CD4-positive, alpha-beta memory T cell (primary cell): ENCODE results near the gene NUCKS1. TPM values are rescaled to one million over a fixed set of nuclear protein-coding genes. Genes with fewer than 3 reads are reported as not detected.

Source experiments
- CTCF ChIA-PET: fragments of 350-600 bp; sonication (Branson Sonifier 250); formaldehyde crosslinking; loops from one replicate; lab custom pipeline; 2021; ENCODE audit warnings: inconsistent platforms; ENCODE audit not compliant: partially characterized antibody; lab: Charles Lee
- POLR2A ChIA-PET: fragments of 350-600 bp; sonication (Branson Sonifier 250); formaldehyde crosslinking; loops from one replicate; lab custom pipeline; 2021; ENCODE audit not compliant: partially characterized antibody; lab: Charles Lee
- DNase-seq, 5 donors: peaks; one replicate each; pipeline versions ENCODE4 v3.0.0 to v3.0.0-alpha.2; 2020 to 2022; ENCODE audit warnings: mixed read lengths in 1 of 5
- H3K27ac ChIP-seq: one replicate; pipeline ENCODE4 v1.7.0; 2013; ENCODE audit warnings: low read depth, low read length
- H3K27me3 ChIP-seq: 2 replicates; pipeline ENCODE4 v1.7.0; 2013; ENCODE audit warnings: mild to moderate bottlenecking, low read length, moderate library complexity; ENCODE audit not compliant: insufficient read depth
- H3K36me3 ChIP-seq: 2 replicates; pipeline ENCODE4 v1.7.0; 2013; ENCODE audit warnings: mild to moderate bottlenecking, low read length, moderate library complexity; ENCODE audit not compliant: insufficient read depth
- H3K4me1 ChIP-seq: 2 replicates; pipeline ENCODE4 v1.7.0; 2013; ENCODE audit warnings: mild to moderate bottlenecking, low read length, moderate library complexity; ENCODE audit not compliant: insufficient read depth
- H3K4me3 ChIP-seq, 2 donors: one replicate each; pipeline ENCODE4 v1.7.0; 2013; ENCODE audit warnings: low read length in 2 of 2, mild to moderate bottlenecking in 1 of 2
- H3K9me3 ChIP-seq, 2 donors: one replicate each; pipeline ENCODE4 v1.7.0; 2013; ENCODE audit warnings: low read length in 2 of 2, control low read depth in 1 of 2; ENCODE audit not compliant: control insufficient read depth in 1 of 2
- H3K27ac Mint-ChIP-seq, 7 donors: one replicate each; pipeline ENCODE4 v1.8.0; 2020 to 2021; ENCODE audit warnings: mixed read lengths in 7 of 7, mild to moderate bottlenecking in 6 of 7, inconsistent platforms in 3 of 7, moderate library complexity in 3 of 7
- H3K27me3 Mint-ChIP-seq, 2 donors: one replicate each; pipeline ENCODE4 v1.8.0; 2020 to 2021; ENCODE audit warnings: mixed read lengths in 2 of 2
- H3K36me3 Mint-ChIP-seq, 2 donors: one replicate each; pipeline ENCODE4 v1.8.0; 2020 to 2021; ENCODE audit warnings: mixed read lengths in 2 of 2, inconsistent platforms in 1 of 2, mild to moderate bottlenecking in 1 of 2
- H3K4me1 Mint-ChIP-seq, 4 donors: one replicate each; pipeline ENCODE4 v1.8.0; 2020 to 2021; ENCODE audit warnings: mixed read lengths in 4 of 4, mild to moderate bottlenecking in 1 of 4
- H3K4me3 Mint-ChIP-seq, 8 donors: one replicate each; pipeline ENCODE4 v1.8.0; 2020 to 2021; ENCODE audit warnings: mixed read lengths in 8 of 8, mild to moderate bottlenecking in 7 of 8, moderate library complexity in 6 of 8, inconsistent platforms in 3 of 8
- H3K9me3 Mint-ChIP-seq, 8 donors: one replicate each; pipeline ENCODE4 v1.8.0; 2020 to 2021; ENCODE audit warnings: mixed read lengths in 8 of 8, mild to moderate bottlenecking in 5 of 8, inconsistent platforms in 3 of 8, moderate library complexity in 1 of 8
- intact Hi-C: fragments of 100-400 bp; cut with micrococcal nuclease; formaldehyde crosslinking; loops from one replicate; pipeline ENCODE4 v1.15.1; 2023
- polyA plus RNA-seq, 2 donors: library from polyadenylated mRNA; unstranded; fragments of 300-500 nt; fragmentation: Illumina TruSeq; gene quantifications; one replicate each; pipeline ENCODE4 v1.2.3, GENCODE V29; 2021
- total RNA-seq, 2 experiments: library from RNA; stranded (reverse); gene quantifications; one replicate each; pipeline ENCODE4 v1.2.3, GENCODE V29; 2021

NUCKS1 gene
- total and polyA plus RNA-seq, 4 experiments from 2014 or later, result 9.0 to 117 (median 62.2) TPM

- intact Hi-C loops, result loop anchor here (1.0 kb wide), 1 partner anchor 124 kb away; no protein-coding TSS in a partner anchor
- peaks cover 8% of the 10 kb centered on the region for H3K4me1 ChIP-seq
- H3K9me3 Mint-ChIP-seq, result no peaks in the 10 kb centered on the region
- H3K27ac Mint-ChIP-seq, result peak overlapping the region in 4 of 7 donors; percentile 5 to 76 (median 42)
- H3K27me3 ChIP-seq, result no peaks in the 10 kb centered on the region
- no peaks in the 10 kb centered on the region for H3K36me3 ChIP-seq
- H3K9me3 ChIP-seq, result no peaks in the 10 kb centered on the region
- H3K27ac ChIP-seq, result no peak overlapping the region
- peak overlapping the region in 2 of 8 donors; percentile 6 to 11 for H3K4me3 Mint-ChIP-seq
- H3K4me1 Mint-ChIP-seq, result peaks cover 7 to 12% (median 10%) of the 10 kb centered on the region in 4 donors
- H3K36me3 Mint-ChIP-seq, result no peaks in the 10 kb centered on the region
- peak in 2 of 5 donors; percentile 31 to 38 for DNase-seq
- ChIA-PET POLR2A (interaction anchor here (0.8 to 1.5 kb wide), 6 partner anchors 8 to 191 kb away, joined by 3 to 4 read pairs (median 4); partner anchors contain the start of genes ELK4, NUCKS1 and RAB29), CTCF (interaction anchor here (0.6 to 2.4 kb wide), 13 partner anchors 8 to 195 kb away, joined by 3 to 33 read pairs (median 4); no protein-coding TSS in a partner anchor)
- H3K4me3 ChIP-seq, result no peak overlapping the region
- no peaks in the 10 kb centered on the region for H3K27me3 Mint-ChIP-seq
These were observed 32.8 kb upstream of the NUCKS1 start for GRCh38 chr1:205782627-205783432.

GRCh38 chr1:205780335-205780734 lies 30.4 kb upstream of the NUCKS1 start:
- Mint-ChIP-seq H3K9me3 (no peaks in the 10 kb centered on the region), H3K36me3 (peaks cover 0 to under 1% of the 10 kb centered on the region in 2 donors), H3K4me3 (no peak overlapping the region), H3K27me3 (no peaks in the 10 kb centered on the region), H3K27ac (no peak overlapping the region), H3K4me1 (peaks cover 16 to 30% (median 22%) of the 10 kb centered on the region in 4 donors)
- Histone ChIP-seq H3K4me3 (no peak overlapping the region), H3K27ac (no peak overlapping the region), H3K27me3 (no peaks in the 10 kb centered on the region), H3K9me3 (no peaks in the 10 kb centered on the region), H3K4me1 (peaks cover 20% of the 10 kb centered on the region), H3K36me3 (no peaks in the 10 kb centered on the region)
- DNase-seq, result no peak
- POLR2A ChIA-PET, result no interaction called here
- intact Hi-C loops, result no loop called here
- CTCF ChIA-PET, result no interaction called here

DNA sequence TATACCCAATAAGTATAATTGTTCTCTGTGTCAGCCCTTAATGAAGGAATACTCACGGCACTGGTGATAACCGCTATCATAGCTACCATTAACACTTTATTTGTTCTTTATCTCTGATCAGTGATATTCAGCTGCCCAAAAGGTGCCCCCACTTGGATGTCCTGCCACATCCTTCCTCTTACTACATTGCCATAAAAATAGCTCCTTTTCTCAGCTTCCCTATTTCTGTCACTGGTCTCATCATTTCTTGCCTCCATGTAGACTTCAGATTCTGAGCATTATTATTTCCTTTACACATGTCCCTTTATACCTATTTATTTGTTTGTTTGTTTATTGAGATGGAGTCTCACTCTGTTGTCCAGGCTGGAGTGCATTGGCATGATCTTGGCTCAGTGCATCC lies 28.0 kb upstream of the NUCKS1 start:
- Histone ChIP-seq H3K27ac (no peak overlapping the region), H3K27me3 (no peaks in the 10 kb centered on the region), H3K4me1 (peaks cover 30% of the 10 kb centered on the region), H3K36me3 (no peaks in the 10 kb centered on the region), H3K9me3 (no peaks in the 10 kb centered on the region), H3K4me3 (no peak overlapping the region)
- no peak for DNase-seq
- H3K27me3 Mint-ChIP-seq, result no peaks in the 10 kb centered on the region
- peak overlapping the region in 4 of 7 donors; percentile 0 to 78 (median 12) for H3K27ac Mint-ChIP-seq
- H3K9me3 Mint-ChIP-seq, result no peaks in the 10 kb centered on the region
- CTCF ChIA-PET, result interaction anchor here (0.5 to 7.7 kb wide), 5 partner anchors 13 to 199 kb away, joined by 3 to 60 read pairs (median 4); no protein-coding TSS in a partner anchor
- intact Hi-C loops, result no loop called here
- peaks cover 0 to 19% of the 10 kb centered on the region in 2 donors for H3K36me3 Mint-ChIP-seq
- peaks cover 25 to 49% (median 33%) of the 10 kb centered on the region in 4 donors for H3K4me1 Mint-ChIP-seq
- POLR2A ChIA-PET, result interaction anchor here (6.4 kb wide), 1 partner anchor 28 kb away, joined by 129 read pairs; the partner anchor contains the start of gene NUCKS1
- no peak overlapping the region for H3K4me3 Mint-ChIP-seq

DNA sequence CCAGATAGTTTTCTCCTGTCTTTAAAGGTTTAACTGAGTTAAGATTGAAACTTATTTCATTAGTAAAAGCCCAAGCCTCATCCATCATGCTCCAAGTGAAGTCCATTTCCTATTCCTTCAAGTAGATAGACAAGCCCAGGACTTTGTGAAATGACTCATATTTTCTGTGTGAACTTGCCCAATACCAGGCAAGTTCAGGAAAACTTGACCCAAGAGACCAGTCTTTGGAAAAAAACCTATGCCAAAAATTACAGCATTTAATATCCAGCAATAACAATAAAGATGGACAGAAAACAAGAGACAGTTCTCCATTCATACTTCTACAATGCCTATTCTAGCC lies 25.7 kb upstream of the NUCKS1 start:
- POLR2A ChIA-PET, result interaction anchor here (0.5 to 6.4 kb wide), 14 partner anchors 10 to 144 kb away, joined by 3 to 129 read pairs (median 11); partner anchors contain the start of genes ELK4, NUCKS1, PM20D1 and SLC41A1
- H3K9me3 ChIP-seq, result no peaks in the 10 kb centered on the region
- peak overlapping the region; percentile 91 to 100 (median 92) for H3K4me3 Mint-ChIP-seq
- CTCF ChIA-PET, result interaction anchor here (1.5 to 7.7 kb wide), 7 partner anchors 14 to 202 kb away, joined by 4 to 60 read pairs (median 6); no protein-coding TSS in a partner anchor
- peak overlapping the region; percentile 87 for H3K27ac ChIP-seq
- H3K4me3 ChIP-seq, result peak overlapping the region; percentile 59 to 77
- peaks cover 34 to 64% (median 46%) of the 10 kb centered on the region in 4 donors for H3K4me1 Mint-ChIP-seq
- H3K4me1 ChIP-seq, result peaks cover 43% of the 10 kb centered on the region
- intact Hi-C loops, result loop anchor here (1.0 to 2.0 kb wide), 5 partner anchors 25 to 653 kb away; partner anchors contain the start of genes NUCKS1 and SLC41A1
- H3K36me3 ChIP-seq, result peaks cover 1% of the 10 kb centered on the region
- H3K36me3 Mint-ChIP-seq, result peaks cover 0 to 38% of the 10 kb centered on the region in 2 donors
- DNase-seq, result no peak
- H3K27me3 Mint-ChIP-seq, result no peaks in the 10 kb centered on the region
- peak overlapping the region; percentile 92 to 98 (median 97) for H3K27ac Mint-ChIP-seq
- H3K9me3 Mint-ChIP-seq, result no peaks in the 10 kb centered on the region
- H3K27me3 ChIP-seq, result no peaks in the 10 kb centered on the region

GRCh38 chr1:205775015-205775716 lies 25.2 kb upstream of the NUCKS1 start, which contains the start of gene RAB29:
TSS of gene RAB29 (minus strand) at chr1:205775482. CDS start at chr1:205774956, 526 bp downstream.
- H3K27me3 Mint-ChIP-seq, result no peaks in the 10 kb centered on the region
- Histone ChIP-seq H3K4me1 (peaks cover 43% of the 10 kb centered on the region), H3K36me3 (peaks cover 7% of the 10 kb centered on the region), H3K9me3 (no peaks in the 10 kb centered on the region), H3K27ac (peak within 1 kb of the TSS; percentile 87), H3K4me3 (peak within 1 kb of the TSS; percentile 59 to 77), H3K27me3 (no peaks in the 10 kb centered on the region)
- H3K4me3 Mint-ChIP-seq, result peak within 1 kb of the TSS; percentile 91 to 100 (median 92)
- H3K4me1 Mint-ChIP-seq, result peaks cover 35 to 69% (median 48%) of the 10 kb centered on the region in 4 donors
- DNase-seq, result peak; percentile 88 to 94 (median 90)
- peaks cover under 1 to 43% of the 10 kb centered on the region in 2 donors for H3K36me3 Mint-ChIP-seq
- peak within 1 kb of the TSS; percentile 92 to 98 (median 97) for H3K27ac Mint-ChIP-seq
- POLR2A ChIA-PET, result interaction anchor here (0.5 to 6.4 kb wide), 22 partner anchors 8 to 1546 kb away, joined by 3 to 129 read pairs (median 7); partner anchors contain the start of genes CD55, ELK4, NUCKS1 and PM20D1
- intact Hi-C loops, result loop anchor here (1.0 to 2.0 kb wide), 5 partner anchors 25 to 653 kb away; partner anchors contain the start of genes NUCKS1 and SLC41A1
- CTCF ChIA-PET, result interaction anchor here (1.0 to 7.7 kb wide), 10 partner anchors 15 to 202 kb away, joined by 3 to 60 read pairs (median 5); partner anchors contain the start of gene ELK4
- H3K9me3 Mint-ChIP-seq, result no peaks in the 10 kb centered on the region

DNA sequence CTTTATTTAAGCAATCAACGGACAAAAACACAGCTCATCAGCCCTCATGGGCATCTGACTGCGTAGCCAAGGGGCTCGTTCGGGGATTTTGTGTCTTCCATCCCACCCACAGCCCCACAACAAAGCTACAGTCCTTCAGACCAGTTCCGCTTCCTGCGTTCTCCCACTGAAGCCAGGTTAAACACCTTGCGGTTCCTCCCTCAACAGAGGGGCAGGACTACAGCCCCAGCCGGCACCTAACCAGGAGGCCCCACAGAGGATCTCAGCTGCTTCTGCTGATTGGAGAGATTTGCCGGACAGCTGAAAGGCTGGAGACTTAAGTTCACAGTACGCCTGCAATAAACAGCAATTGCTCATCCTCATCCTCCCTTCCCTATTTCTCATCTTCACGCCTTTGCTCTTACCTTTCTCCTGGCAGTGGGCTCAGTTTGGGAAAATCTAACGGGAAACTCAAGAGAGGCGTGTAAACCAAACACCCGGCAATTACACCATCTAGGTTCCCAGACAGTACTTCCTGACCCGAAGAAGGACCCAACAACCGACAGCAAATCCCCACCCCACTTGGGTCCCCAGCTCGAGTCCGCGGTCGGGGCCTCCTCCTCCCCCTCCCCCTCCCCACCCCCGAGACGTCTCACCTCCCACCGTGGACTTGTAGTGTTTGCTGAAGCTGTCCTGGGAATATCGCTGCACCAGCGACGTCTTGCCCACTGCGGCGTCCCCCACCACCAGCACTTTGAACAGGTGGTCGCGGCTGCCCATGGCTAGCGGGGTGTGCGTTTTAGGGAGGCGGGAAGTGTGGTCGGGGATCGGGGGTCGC lies 24.4 kb upstream of the NUCKS1 start:
- peaks cover 43% of the 10 kb centered on the region for H3K4me1 ChIP-seq
- Mint-ChIP-seq H3K4me3 (peak overlapping the region; percentile 91 to 100 (median 92)), H3K36me3 (peaks cover 4 to 50% of the 10 kb centered on the region in 2 donors), H3K4me1 (peaks cover 35 to 75% (median 50%) of the 10 kb centered on the region in 4 donors), H3K27me3 (no peaks in the 10 kb centered on the region), H3K27ac (peak overlapping the region; percentile 92 to 98 (median 97)), H3K9me3 (no peaks in the 10 kb centered on the region)
- peak overlapping the region; percentile 87 for H3K27ac ChIP-seq
- H3K36me3 ChIP-seq, result peaks cover 14% of the 10 kb centered on the region
- CTCF ChIA-PET, result interaction anchor here (1.0 to 7.7 kb wide), 10 partner anchors 15 to 203 kb away, joined by 3 to 60 read pairs (median 5); partner anchors contain the start of gene ELK4
- H3K27me3 ChIP-seq, result no peaks in the 10 kb centered on the region
- H3K9me3 ChIP-seq, result no peaks in the 10 kb centered on the region
- DNase-seq, result peak; percentile 31 to 61 (median 47)
- peak overlapping the region; percentile 59 to 77 for H3K4me3 ChIP-seq
- intact Hi-C loops, result loop anchor here (1.0 to 5.0 kb wide), 6 partner anchors 24 to 652 kb away; partner anchors contain the start of genes NUCKS1 and SLC41A1
- POLR2A ChIA-PET, result interaction anchor here (0.8 to 6.4 kb wide), 23 partner anchors 9 to 1547 kb away, joined by 3 to 129 read pairs (median 6); partner anchors contain the start of genes CD55, ELK4, NUCKS1 and PM20D1
